ENCODE results near the gene IKZF1.

IKZF1 gene

GRCh38 chr7:50399206-50399605 is 94.7 kb downstream of the IKZF1 start:
- H3K4me2 ChIP-seq (ENCODE audit: low read depth, low read length, poor library complexity, severe bottlenecking): no peak overlapping the region

GRCh38 chr7:50399635-50400034 is 95.1 kb downstream of the IKZF1 start:
- Histone ChIP-seq H3K9ac (ENCODE audit: low read length) (no peak overlapping the region), H3K9me3 (ENCODE audit: insufficient read depth, low read length) (no peaks in the 10 kb centered on the region), H3K4me2 (ENCODE audit: low read depth, low read length, poor library complexity, severe bottlenecking) (no peak overlapping the region), H3K27me3 (ENCODE audit: low read length) (no peaks in the 10 kb centered on the region), H3K79me2 (ENCODE audit: insufficient read depth, low read length) (peaks cover 14% of the 10 kb centered on the region), H2AFZ (ENCODE audit: low read depth, low read length, severe bottlenecking) (no peak overlapping the region), H3F3A (ENCODE audit: insufficient read depth) (peaks cover 57% of the 10 kb centered on the region), H3K4me3 (ENCODE audit: insufficient read depth, low read length, poor library complexity, severe bottlenecking) (no peak overlapping the region), H3K9me2 (replicated peaks; ENCODE audit: insufficient read depth, low read length) (no peaks in the 10 kb centered on the region), H4K20me1 (ENCODE audit: low read depth, low read length) (peaks cover 36% of the 10 kb centered on the region), H3K27ac (ENCODE audit: low read depth, low read length) (no peak overlapping the region), H3K36me3 (ENCODE audit: low read length) (peaks cover 59% of the 10 kb centered on the region)
- TF ChIP-seq CTCF (IDR thresholded peaks at IDR 0.05; ENCODE audit: insufficient read depth, low read length, poor library complexity, severe bottlenecking): no peak
- TF ChIP-seq EZH2phosphoT487 (conservative IDR thresholded peaks at IDR 0.05; ENCODE audit: low read length): no peak

More at GRCh38 chr7:50399206-50399605, 94.7 kb downstream of the IKZF1 start:
- no peak overlapping the region for H3K9ac ChIP-seq (ENCODE audit: low read length)
- peaks cover 55% of the 10 kb centered on the region for H3F3A ChIP-seq (ENCODE audit: insufficient read depth)
- no peaks in the 10 kb centered on the region for H3K9me2 ChIP-seq (replicated peaks; ENCODE audit: insufficient read depth, low read length)
- H2AFZ ChIP-seq (ENCODE audit: low read depth, low read length, severe bottlenecking): no peak overlapping the region
- TF ChIP-seq CTCF (IDR thresholded peaks at IDR 0.05; ENCODE audit: insufficient read depth, low read length, poor library complexity, severe bottlenecking) (no peak), EZH2phosphoT487 (conservative IDR thresholded peaks at IDR 0.05; ENCODE audit: low read length) (no peak)
- H3K27me3 ChIP-seq (ENCODE audit: low read length): no peaks in the 10 kb centered on the region
- H4K20me1 ChIP-seq (ENCODE audit: low read depth, low read length): peaks cover 37% of the 10 kb centered on the region
- no peaks in the 10 kb centered on the region for H3K9me3 ChIP-seq (ENCODE audit: insufficient read depth, low read length)
- H3K79me2 ChIP-seq (ENCODE audit: insufficient read depth, low read length): peaks cover 19% of the 10 kb centered on the region
- H3K27ac ChIP-seq (ENCODE audit: low read depth, low read length): no peak overlapping the region
- H3K36me3 ChIP-seq (ENCODE audit: low read length): peaks cover 63% of the 10 kb centered on the region
- H3K4me3 ChIP-seq (ENCODE audit: insufficient read depth, low read length, poor library complexity, severe bottlenecking): no peak overlapping the region

GRCh38 chr7:50400114-50400513 is 95.6 kb downstream of the IKZF1 start:
- Histone ChIP-seq H3K36me3 (ENCODE audit: low read length) (peaks cover 54% of the 10 kb centered on the region), H3K79me2 (ENCODE audit: insufficient read depth, low read length) (peaks cover 13% of the 10 kb centered on the region), H3K27me3 (ENCODE audit: low read length) (no peaks in the 10 kb centered on the region)

More at GRCh38 chr7:50400114-50400513, 95.6 kb downstream of the IKZF1 start:
- Histone ChIP-seq H3K27ac (ENCODE audit: low read depth, low read length) (no peak overlapping the region), H3F3A (ENCODE audit: insufficient read depth) (peaks cover 57% of the 10 kb centered on the region), H4K20me1 (ENCODE audit: low read depth, low read length) (peaks cover 31% of the 10 kb centered on the region), H3K9me2 (replicated peaks; ENCODE audit: insufficient read depth, low read length) (no peaks in the 10 kb centered on the region), H3K9me3 (ENCODE audit: insufficient read depth, low read length) (no peaks in the 10 kb centered on the region), H3K4me2 (ENCODE audit: low read depth, low read length, poor library complexity, severe bottlenecking) (no peak overlapping the region), H3K9ac (ENCODE audit: low read length) (no peak overlapping the region), H3K4me3 (ENCODE audit: insufficient read depth, low read length, poor library complexity, severe bottlenecking) (no peak overlapping the region), H2AFZ (ENCODE audit: low read depth, low read length, severe bottlenecking) (no peak overlapping the region)
- TF ChIP-seq EZH2phosphoT487 (conservative IDR thresholded peaks at IDR 0.05; ENCODE audit: low read length): no peak
- TF ChIP-seq CTCF (IDR thresholded peaks at IDR 0.05; ENCODE audit: insufficient read depth, low read length, poor library complexity, severe bottlenecking): no peak

Data from SU-DHL-6 (cell line).